Astrocyte of the hippocampus (primary cell): ENCODE data around the gene NAALADL2.
A peak's percentile ranks its signal among the peaks of the same experiment; 100 is the strongest.
"Not testable (repeated sequence)": the region's sequence is repeated elsewhere in the genome, so short reads cannot be mapped to it uniquely, and the experiment has no call there.

ENCODE experiments used
- DNase-seq: peaks from one replicate; pipeline ENCODE4 v3.0.0; 2011; ENCODE audit warnings: low read depth, low spot score

NAALADL2 gene

DNA sequence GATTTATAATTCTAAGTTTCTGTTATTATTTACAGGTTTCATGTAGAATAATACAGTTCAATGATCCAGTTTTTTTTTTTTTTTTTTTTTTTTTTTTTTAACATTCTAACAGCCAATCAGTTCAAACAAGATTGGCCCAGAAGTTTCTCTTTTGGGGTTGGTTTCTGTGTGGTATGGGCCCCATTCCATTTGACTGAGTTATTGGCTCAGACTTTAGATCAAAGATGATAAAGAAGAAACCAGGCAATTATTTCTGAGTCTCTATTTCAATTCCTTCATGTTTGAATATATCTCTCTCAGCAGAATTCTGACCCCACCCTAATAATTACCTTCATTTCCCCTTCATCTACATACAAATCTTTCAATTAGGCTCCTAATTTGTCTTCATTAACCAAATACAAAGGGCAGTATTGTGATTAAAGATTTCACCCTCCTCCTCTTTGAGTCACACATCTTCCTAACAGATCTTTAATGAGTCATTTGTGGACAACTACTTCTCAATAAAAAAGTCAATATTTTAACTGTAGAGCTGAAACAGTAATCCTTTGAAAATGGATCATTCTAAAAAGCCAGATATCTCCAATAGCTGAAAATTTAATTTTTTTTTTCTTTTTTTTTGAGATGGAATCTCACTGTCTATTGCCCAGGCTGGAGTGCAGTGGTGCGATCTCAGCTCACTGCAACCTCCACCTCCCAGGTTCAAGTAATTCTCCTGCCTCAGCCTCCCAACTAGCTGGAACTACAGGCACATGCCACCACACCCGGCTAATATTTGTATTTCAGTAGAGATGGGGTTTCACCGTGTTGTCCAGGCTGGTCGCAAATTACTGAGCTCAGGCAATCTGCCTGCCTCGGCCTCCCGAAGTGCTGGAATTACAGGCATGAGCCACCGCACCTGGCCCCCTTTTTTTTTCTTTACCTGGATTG lies 878.8 kb downstream of the NAALADL2 start:
- peak; percentile 13 for DNase-seq

DNA sequence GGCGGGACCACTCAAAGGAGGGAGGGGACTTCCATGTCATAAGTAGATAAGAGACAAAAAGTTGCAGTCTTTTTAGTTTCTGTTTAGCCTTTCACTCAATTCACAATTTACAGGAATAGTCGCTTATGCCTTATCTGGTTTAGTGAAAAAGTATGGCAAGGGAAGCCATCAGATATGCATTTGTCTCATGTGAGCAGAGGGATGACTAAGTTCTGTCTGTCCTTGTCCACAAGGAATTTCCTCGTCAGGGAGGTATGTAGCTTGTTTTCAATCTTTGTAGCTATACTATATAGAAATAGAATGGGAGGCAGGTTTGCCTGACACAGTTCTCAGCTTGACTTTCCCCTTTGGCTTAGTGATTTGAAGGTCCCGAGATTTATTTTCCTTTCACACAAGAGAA lies 882.8 kb downstream of the NAALADL2 start:
- no peak for DNase-seq

DNA sequence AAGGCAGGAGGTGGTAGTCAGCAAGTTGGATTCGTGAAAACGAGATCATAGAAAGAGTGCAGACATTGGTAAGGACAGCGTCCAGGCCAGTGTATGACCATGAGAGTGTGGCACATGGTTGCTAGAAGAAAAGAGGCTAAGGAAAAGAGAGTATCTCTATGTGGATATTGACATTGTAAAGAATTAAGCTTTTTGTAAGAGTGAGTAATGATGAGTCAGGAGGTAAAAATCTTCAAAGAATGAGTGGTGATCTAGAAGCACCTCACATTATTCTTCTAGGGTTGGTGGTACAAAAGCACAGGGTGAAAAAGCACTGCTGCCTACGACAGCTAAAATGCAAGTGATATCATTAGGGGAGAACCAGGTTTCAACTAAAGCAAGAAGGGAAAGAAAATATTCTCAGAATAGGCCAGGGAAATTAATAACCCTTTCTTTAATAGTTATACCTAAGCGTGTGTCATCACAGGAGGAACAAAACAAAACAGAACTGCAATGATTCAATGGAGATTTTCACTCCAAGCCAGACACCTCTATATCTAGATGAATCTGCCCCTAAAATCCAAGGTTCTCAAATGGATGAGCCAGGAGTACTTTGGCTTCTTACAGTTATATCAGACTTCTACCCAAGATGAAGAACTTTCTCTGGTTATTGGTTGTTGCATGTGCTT lies 884.7 kb downstream of the NAALADL2 start:
- peak; percentile 67 for DNase-seq

GRCh38 chr3:175746308-175746707 lies 887.2 kb downstream of the NAALADL2 start:
- no peak for DNase-seq

DNA sequence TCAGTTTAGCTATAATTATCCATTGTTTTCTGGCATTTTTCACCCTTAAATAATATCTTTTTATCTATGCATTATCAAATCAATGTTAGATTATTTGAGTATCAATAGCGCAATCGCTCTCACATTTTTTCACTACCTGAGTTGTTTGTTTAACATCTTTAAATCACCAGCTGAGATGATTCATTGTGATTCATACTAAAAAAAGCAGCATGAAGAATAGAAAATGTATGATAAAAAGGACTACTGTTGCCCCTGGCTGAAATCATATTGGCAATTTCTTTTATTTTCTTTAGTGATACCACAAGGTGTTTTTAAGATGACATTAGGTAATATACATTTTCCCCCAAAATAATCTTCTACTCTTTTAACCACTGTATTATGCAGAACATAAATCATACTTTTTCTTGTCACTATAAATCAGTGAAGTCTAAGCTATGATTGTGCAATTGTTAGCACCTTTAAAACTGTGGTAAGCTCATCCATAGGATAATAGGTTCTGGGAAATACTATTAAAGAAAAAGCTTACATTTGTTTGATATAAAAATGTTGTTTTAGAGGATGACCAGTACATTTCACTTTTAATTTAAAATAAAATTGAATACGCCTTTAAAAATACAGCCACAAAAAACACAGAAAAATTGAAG lies 889.1 kb downstream of the NAALADL2 start:
- no peak for DNase-seq

- DNase-seq, result no peak
Observed at GRCh38 chr3:175749981-175750380, 890.8 kb downstream of the NAALADL2 start.

GRCh38 chr3:175751089-175751488 lies 892.0 kb downstream of the NAALADL2 start:
- DNase-seq, result no peak

DNA sequence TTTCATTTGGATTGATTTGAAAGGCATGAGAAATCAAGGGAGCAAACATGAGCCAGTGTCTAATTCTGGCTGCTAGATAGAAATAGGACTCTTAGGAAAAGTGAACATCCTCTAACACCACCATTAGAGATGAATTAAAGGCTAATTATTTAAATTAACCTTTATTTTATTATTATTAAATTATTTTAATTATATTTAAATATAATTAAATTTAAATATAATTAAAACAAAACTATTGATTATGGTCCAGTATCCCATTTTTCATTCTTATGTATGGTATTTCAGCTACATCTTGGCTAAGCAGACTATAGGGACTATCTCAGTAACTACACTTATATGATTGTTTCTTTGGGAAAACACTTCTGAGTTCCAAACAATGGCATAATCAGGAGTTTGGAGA lies 904.8 kb downstream of the NAALADL2 start:
- no peak for DNase-seq

DNA sequence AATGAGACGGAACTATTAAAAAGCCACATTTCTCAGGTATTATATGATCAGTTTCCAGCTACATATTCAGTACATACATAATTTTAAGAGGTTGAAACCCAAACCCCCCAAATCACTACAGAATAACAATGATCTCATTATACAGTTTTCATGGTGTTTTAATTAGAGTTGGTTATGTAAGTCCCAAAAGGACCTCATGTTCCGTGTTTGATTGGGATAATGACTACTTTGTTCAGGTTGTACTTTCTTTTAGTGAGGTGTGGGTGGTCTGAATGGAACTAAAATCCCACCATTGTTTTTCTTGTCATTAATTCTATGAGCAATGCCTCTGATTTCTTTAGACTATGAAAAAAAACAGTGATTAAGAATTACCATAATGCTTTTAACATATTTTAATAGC lies 905.6 kb downstream of the NAALADL2 start:
- DNase-seq, result no peak

- DNase-seq, result no peak
Observed at GRCh38 chr3:175770426-175770825, 911.3 kb downstream of the NAALADL2 start.

DNA sequence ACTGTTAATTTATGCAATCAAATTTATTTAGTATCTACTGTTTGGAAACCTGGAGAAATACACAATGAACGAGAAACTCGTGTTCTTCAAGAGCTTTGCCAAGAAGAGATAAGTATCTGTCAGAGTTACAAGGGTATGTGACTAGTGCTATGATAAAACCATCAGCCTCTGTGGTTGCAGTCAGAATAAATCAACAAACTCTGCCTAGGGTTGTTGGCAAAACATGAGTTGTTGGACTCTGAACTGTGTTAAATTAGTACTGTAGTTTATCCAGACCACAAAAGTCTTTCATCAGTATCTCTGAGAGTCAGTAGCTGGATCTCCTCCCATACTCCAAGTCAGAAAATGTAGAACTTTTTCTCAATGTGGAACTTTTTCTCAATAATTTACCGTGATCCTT lies 918.4 kb downstream of the NAALADL2 start:
- DNase-seq, result peak; percentile 39

DNA sequence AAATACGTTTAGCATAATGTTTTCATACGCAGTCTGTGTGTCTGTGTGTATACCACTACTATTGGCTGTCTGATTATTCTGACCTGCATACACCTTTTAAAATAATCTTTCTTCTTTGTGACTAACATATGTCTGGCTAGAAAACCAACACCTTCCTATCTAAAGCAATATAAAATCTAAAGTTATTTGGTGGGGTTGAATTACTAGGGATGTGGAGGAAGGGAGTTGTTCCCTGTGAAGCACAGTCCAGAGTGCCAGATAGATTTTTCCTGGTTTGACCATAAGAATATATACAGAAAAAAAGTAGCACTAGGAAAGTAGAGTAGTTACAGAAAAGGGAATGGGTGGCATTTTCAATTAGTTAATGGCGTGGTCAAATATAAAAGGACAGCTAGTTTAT lies 918.8 kb downstream of the NAALADL2 start:
- DNase-seq, result no peak

DNA sequence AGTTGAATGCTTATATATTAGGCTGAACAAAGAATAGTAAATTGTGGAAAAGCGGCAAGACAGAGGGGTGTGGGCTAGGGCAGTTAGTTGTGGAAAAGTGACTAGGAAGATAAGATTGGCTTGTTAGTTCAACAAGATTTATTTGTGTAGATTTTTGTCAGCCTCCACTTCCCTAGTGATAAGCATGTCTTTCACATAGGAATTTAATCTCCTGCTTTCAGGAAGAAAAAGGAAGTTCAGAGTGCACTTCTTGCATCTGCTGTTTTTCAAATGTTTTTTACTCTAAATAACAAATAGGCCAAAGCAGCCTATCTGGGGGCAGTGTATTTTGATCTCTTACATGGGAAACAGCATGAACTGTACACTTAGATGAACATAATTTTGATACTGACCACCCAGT lies 919.9 kb downstream of the NAALADL2 start:
- DNase-seq, result no peak

GRCh38 chr3:175787109-175787508 lies 928.0 kb downstream of the NAALADL2 start:
- not testable (repeated sequence) for DNase-seq

DNA sequence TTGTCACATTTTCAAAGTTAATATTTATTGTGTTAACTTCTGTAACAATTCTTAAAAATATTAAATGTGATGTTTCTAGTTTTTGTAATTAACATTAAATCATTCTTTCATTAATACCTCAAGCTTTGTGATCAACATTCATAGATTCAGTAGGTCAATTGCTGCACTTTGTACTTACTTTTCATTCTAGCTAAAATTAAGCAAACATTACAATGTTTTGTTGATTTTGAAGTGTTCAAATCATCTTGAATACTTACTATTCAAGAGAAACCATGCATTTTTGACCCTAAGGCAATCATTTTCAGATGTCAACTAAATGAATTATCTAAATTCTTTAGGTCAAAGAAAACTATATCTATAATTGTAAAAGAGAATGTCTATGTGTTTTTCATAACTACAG lies 933.1 kb downstream of the NAALADL2 start:
- no peak for DNase-seq

- DNase-seq, result no peak
Observed at GRCh38 chr3:175798326-175798725, 939.2 kb downstream of the NAALADL2 start.

DNA sequence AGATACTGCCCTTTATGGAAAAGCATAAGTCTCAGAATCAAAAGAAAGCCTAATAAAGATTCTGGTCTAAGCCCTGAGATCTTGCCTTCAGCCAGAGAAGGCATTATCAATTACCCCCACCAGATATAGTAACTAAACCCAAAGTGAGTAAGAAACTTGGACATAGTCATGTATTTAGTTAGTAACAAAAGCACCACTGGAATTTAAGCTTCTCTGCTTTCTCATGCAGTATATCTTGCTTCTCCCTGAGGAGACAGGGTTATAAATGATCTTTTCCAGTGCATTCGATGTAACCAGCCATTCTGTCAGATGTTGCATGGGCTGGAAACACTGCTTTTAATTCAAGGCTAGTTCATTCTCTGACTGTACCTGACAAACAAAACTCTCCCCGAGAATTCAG lies 946.7 kb downstream of the NAALADL2 start:
- no peak for DNase-seq

DNA sequence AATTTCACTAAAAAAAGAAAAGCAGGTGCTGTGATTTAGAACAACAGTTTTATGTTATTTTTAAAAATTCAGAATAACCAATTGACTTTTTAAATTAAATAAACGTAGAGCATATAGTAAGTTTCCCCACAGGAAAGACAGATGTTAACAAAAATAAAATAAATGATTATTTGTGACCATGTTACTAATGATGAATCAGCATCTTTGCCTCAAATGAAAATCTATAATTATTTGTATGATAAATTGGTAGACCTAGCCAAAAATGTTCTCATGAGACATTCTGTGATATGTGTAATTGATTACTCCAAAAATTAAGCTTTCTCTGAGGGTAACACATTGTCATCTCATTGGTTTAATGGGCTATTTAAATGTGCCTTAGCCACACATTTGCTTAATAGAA lies 948.0 kb downstream of the NAALADL2 start:
- no peak for DNase-seq

GRCh38 chr3:175818811-175819464 lies 959.8 kb downstream of the NAALADL2 start:
- DNase-seq, result no peak

DNA sequence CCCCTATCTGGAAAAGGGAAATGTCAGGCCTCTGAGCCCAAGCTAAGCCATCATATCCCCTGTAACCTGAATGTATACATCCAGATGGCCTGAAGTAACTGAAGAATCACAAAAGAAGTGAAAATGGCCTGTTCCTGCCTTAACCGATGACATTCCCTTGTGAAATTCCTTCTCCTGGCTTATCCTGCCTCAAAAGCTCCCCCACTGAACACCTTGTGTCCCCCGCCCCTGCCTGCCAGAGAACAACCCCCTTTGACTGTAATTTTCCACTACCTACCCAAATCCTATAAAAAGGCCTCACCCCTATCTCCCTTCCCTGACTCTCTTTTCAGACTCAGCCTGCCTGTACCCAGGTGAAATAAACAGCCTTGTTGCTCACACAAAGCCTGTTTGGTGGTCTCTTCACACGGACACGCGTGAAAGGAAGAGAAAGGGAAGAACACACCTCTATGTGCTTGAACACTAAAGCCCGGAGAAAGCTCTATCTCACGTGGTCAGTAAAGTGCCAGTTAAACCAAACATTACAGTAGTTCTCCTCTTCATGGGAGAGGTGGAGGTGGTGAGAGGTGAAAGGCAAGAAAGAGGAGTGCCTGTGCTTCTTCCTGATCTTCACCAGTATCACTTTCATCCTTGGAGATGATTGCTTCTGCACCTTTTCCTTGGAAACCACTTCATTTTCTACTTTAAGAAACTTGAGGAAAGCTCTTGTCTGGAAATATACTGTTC lies 963.8 kb downstream of the NAALADL2 start:
- DNase-seq, result not testable (repeated sequence)

GRCh38 chr3:175825016-175825580 lies 966.0 kb downstream of the NAALADL2 start:
- DNase-seq, result not testable (repeated sequence)
